Mammary epithelial cell (primary cell): ENCODE results near the gene ZFHX3.

Source experiments
- CTCF ChIP-seq, 2 donors: IDR thresholded peaks in 1 of 2; conservative IDR thresholded peaks in 1 of 2; 2 replicates each; pipeline ENCODE4 v1.5.1; 2011 to 2012; ENCODE audit warnings: inconsistent platforms in 2 of 2, low read length in 2 of 2, mild to moderate bottlenecking in 2 of 2, control low read depth in 1 of 2, low read depth in 1 of 2; ENCODE audit not compliant: insufficient read depth in 1 of 2; ENCODE audit errors: extremely low read depth in 1 of 2
- EZH2 ChIP-seq: IDR thresholded peaks from 2 replicates; pipeline ENCODE4 v1.6.1; 2012; ENCODE audit warnings: low read length, inconsistent platforms, borderline replicate concordance

- TF ChIP-seq CTCF (conservative IDR thresholded peaks at IDR 0.05 in 1 of 2, IDR thresholded peaks at IDR 0.05 in 1 of 2; ENCODE audit: extremely low read depth in 1 of 2, insufficient read depth in 1 of 2, low read depth in 1 of 2, low read length in 2 of 2) (no peak), EZH2 (no peak)
Observed at GRCh38 chr16:73042807-73043206, 5.1 kb downstream of the ZFHX3 start.
